ENCODE results near the gene FAM156B.
"Not testable (repeated sequence)": the region's sequence is repeated elsewhere in the genome, so short reads cannot be mapped to it uniquely, and the experiment has no call there.

FAM156B gene

GRCh38 chrX:52896855-52897709, at the start of gene FAM156B:
TSS of gene FAM156B (plus strand) at chrX:52897330. CDS start at chrX:52907226, 9,896 bp downstream.
- not testable (repeated sequence) for DNase-seq

DNA sequence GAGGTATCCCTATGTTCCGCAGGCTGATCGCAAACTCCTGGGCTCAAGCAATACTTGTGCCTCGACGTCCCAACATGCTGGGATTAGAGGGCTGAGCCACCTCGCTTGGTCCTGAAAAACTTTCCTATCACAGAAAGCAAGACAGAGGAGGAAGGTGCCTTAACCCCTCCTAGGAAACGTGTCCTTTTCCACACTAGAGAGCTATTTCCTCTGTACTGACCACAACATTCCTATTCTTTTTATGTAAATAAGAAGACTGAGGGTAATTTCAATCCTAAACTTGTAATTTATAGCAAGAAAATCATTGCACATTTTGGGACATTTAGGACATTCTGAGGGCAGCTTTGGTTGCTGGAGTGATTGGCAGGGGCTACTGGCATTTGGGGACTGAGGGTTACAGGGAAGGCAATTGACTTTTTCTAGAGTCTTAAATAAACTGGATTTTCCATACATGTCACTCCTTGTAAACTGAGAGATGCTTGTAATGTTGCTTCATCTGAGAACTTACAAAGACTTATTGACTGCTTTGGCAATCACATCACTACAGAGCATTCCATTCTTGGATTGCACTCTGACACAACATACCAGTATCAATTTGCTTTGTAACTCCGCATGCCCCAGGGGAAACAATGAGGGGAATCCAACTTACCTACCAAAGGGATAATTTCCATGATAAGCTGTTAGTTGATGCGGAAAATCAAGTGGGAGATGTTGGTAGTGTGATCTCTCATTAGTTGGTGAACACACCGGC, 44.8 kb upstream of the FAM156B start:
- DNase-seq: peak; percentile 33

DNA sequence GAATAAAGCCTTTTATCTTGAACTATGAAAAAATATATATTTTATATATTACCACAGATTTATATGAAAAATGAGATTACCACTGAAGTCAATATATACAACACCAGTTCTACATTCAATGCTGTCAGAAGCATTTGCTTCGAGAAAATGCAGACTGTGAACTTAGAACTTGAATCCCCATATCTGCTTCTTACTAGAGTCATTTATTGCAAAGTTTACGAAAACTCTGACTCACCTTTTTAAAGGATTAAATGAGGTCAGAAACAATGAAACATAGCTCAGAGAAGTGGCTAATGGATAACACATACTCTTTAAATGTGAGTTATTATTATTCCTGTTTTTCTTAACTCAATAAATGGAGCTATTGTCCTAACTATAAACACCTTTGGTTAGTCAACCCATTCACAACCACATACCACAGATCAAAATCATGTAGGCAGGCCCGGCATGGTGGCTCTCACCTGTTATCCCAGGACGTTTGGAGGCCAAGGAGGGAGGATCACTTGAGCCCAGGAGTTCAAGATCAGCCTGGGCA, 40.1 kb upstream of the FAM156B start:
- DNase-seq: not testable (repeated sequence)

- DNase-seq: no peak
These were observed 31.7 kb upstream of the FAM156B start for GRCh38 chrX:52865343-52865998.

DNA sequence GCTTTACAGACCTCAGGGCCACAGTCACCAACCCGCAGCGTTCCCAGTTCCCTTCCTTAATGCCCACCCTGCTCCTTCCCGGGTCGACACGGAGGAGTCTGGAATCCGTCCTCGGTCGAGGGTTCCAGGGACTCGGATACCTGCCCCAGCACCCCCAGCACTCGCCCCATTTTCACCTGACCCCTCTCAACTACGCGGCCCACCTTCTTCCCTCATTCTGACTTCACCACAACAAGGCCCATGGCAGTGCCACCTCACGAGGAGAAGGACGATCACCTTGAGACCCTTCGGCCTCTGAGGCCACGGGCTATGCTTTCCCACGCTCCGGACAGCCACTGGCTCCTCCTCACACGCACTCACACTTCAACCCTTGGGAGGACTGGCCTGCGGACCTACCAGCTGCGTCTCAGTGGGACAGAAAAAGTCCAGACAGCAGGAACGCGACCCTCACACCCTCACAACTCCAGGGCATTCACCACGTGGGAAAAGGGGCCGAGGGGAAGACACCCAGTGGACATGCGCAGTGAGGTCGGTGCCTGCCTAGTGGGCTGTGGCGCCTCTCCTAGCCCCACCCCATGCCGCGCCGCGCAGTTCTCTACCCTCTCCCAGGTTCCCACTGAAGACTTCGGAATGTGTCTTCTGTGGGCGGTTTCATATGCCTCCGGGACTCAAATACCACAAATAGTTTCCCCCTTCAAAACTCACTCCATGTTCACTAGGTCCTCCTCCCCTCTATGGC, 29.4 kb upstream of the FAM156B start, which contains the start of gene XAGE3:
Gene XAGE3 (minus strand): TSS at position 474 of the 739 bp plus-strand sequence. CDS start 950 bp downstream, outside the sequence.
- DNase-seq: no peak

GRCh38 chrX:52870046-52870445, 27.1 kb upstream of the FAM156B start:
- DNase-seq: no peak

DNA sequence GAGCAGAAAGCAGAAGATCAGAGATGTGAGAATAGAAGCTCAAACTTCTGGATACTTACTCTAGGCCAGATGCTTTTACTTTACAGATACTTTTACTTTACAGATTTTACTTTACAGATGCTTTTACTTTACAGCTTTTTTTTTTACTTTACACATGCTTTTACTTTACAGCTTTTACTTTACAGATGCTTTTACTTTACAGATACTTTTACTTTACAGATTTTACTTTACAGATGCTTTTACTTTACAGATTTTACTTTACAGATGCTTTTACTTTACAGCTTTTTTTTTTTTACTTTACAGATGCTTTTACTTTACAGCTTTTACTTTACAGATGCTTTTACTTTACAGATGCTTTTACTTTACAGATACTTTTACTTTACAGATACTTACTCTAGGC, 23.3 kb upstream of the FAM156B start:
- not testable (repeated sequence) for DNase-seq

DNA sequence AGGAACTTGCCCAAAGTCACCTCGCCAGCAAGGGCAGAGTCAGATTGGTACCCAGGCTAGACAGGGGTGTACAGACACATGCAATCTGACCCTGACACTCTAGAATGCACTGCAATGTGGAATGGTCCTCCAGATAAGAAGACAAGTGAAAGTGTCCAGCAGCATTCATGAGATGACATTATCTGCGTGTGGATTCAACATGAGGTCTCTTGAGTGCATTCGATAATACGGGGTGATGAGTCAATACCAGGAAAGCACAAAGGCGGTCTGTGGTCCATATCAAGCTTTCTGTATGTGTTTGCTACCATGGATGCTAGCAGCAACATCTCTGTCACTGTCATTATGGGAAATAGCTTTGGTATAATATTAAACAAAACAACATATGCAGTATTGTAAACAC, 22.5 kb upstream of the FAM156B start:
- DNase-seq: no peak

GRCh38 chrX:52875436-52875835, 21.7 kb upstream of the FAM156B start:
- not testable (repeated sequence) for DNase-seq

- DNase-seq: not testable (repeated sequence)
These were observed 20.7 kb upstream of the FAM156B start for GRCh38 chrX:52876386-52876785.

DNA sequence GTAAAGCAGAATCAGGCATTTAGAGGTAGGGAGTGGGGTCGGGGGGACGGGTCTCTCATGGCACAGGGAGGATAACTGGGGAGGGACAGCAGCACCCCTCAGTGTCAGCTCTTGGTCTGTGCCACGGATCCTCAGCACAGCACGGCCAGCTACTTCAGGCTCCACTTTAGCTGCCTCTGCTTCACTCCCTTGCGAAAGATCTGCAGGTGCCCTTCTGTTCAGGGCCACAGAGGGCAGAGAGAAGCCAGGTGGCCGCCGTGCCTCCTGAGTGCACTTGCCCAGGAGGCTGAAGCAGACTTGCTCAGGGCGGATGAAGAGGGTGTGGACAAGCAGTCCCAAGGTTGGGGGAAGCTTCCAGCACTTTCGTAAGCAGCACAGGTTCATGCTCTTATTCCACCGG, 9.7 kb upstream of the FAM156B start:
- DNase-seq: not testable (repeated sequence)

GRCh38 chrX:52888090-52888489, 9.0 kb upstream of the FAM156B start:
- not testable (repeated sequence) for DNase-seq

DNA sequence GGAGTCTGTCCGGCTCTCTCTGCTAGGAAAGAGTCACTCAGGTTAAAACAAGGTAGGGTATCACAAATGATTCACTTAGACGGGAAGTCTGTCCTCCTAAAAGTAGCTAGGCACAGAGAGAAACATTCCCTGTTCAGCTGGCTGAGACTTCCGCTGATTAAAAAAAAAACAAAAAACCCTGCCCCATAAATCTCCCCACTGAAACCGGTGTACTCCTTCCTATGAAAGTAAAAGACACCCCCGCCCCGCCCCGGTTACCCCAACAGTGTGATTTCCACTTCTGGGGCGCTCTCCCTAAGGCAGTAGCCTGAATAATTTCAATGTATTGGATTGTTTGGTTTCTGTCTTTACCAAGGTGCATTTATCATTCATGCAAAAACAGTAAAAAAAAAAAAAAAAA, 692 bp upstream of the FAM156B start:
- DNase-seq: not testable (repeated sequence)

DNA sequence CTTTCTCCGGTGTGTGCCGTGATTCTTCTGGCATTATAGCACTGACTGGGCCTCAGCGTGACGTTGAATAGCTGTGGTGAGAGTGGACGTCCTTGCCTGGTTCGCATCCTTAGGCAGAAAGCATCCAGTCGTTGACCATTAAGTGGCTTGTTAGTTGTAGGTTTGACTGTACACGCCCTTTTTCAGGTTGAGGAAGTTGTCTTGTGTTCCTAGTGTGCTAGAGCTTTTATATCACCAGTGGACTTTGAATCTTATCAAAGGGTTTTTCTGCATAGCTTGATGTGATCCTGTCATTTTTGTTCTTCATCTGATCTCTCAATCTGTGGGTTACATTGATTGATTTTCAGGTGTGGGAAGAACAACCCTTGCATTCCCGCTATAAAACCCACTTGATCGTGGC, 8.4 kb downstream of the FAM156B start:
- not testable (repeated sequence) for DNase-seq

GRCh38 chrX:52906072-52906471, 8.9 kb downstream of the FAM156B start:
- not testable (repeated sequence) for DNase-seq

DNA sequence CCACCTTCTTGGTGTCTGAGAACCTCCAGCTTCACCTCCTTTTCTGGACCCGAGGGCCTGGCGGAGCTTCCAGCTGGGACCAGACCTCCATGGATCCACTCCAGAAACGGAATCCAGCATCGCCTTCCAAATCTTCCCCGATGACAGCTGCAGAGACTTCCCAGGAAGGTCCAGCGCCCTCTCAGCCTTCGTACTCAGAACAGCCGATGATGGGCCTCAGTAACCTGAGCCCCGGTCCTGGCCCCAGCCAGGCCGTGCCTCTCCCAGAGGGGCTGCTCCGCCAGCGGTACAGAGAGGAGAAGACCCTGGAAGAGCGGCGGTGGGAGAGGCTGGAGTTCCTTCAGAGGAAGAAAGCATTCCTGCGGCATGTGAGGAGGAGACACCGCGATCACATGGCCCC, 10.0 kb downstream of the FAM156B start:
- not testable (repeated sequence) for DNase-seq

GRCh38 chrX:52907900-52908299, 10.8 kb downstream of the FAM156B start:
- not testable (repeated sequence) for DNase-seq

DNA sequence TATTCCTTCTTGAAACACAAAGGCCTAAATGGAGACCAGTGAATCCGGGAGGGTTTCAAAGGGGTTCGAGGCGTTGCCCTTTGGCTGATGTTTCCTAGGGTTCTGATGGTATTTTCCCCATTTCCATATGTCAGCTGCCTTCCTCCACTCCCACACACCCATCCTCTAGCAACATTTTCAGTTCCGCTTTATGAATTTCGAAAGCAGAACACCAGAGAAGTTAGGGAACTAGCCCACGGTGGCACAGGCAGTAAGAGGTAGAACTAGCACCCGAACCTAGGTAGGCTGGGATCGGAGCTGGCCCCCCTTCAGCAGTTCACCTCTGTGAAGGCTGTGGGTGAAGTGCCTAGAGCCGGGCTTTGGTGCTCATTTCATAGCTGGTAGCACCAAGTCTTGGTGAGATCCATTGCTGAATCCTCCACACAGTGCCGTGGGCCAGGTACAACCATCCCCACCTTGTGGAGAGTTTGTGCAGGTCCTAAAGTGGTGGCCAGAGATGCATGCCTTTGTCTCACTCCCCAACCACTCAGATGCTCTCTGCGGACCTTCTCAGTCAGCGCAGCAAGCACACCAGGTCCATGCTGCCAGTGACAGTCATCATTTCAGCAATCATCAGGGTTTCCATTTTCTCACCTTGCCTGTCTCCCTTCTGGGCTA, 12.3 kb downstream of the FAM156B start:
- not testable (repeated sequence) for DNase-seq

DNA sequence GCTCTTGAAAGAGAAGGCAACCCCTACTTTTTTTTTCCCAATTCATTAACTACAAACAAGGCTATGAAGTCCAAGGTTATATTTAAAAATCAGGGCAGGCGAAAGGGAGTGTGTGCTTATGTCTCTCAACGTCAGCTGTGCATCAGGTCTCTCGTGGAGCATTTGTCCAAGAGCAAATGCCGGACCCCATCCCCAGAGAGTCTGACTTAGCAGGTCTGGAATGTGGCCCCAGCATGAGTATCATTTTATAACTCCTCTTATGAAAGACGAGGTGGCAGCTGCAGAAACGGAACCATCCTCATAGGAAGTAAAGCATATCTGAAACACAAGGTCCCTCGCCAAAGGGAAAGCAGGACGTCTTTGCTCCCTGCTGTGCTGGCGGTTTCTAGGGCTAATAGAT, 16.6 kb downstream of the FAM156B start:
- not testable (repeated sequence) for DNase-seq

- not testable (repeated sequence) for DNase-seq
These were observed 17.6 kb downstream of the FAM156B start for GRCh38 chrX:52914704-52915103.

- peak; percentile 56 for DNase-seq
These were observed 26.7 kb downstream of the FAM156B start for GRCh38 chrX:52923781-52924241.
